ENCODE results near the gene SHISA7. TPM values are rescaled to one million over a fixed set of nuclear protein-coding genes. Genes with fewer than 3 reads are reported as not detected.
A peak's percentile ranks its signal among the peaks of the same experiment; 100 is the strongest.

SHISA7 gene
- total RNA-seq, 1 donor from 2014 or later: 0.21 TPM

DNA sequence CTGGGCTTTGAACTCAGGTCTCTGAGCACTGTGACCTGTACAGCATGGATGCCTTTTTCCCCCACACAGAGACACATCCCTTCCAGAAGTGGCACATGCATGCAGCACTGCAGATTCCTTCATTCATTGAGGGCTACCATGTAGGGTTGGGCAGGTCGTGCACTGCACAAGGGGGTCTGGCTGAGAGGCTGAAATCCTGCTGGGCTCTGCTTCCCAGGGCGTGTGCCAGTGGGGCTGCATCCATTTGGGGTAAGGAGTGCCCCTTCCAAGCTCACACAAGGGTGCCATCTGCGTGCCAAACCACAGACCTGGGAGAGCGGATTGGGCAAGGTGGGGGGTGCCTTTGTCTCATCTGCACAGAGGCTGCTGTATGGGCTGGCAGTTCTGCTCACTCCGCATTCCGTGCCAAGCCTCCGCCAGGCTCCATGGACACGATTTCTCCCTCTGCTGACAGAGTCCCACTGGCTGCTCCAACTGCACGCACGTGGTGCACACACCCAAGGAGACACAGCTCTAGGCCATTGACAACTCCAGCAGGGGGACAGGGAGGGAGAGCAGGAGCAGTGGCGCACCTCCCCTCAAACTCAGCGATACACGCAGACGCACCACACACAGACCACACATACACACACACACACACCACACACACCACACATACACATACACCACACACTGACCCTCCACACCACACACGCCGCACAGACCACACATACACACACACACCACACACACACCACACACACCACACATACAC, 4.5 kb upstream of the SHISA7 start:
- Mint-ChIP-seq H3K27ac (no peak overlapping the region), H3K27me3 (ENCODE audit: insufficient read depth, low read depth) (peaks cover 16% of the 10 kb centered on the region), H3K9me3 (peaks cover 3% of the 10 kb centered on the region), H3K4me1 (peaks cover 16% of the 10 kb centered on the region), H3K36me3 (no peaks in the 10 kb centered on the region), H3K4me3 (no peak overlapping the region)
- H3F3A ChIP-seq (ENCODE audit: low read depth): peaks cover 24% of the 10 kb centered on the region
- DNase-seq (ENCODE audit: low spot score): peak; percentile 68
- H3K27me3 ChIP-seq: peaks cover 98% of the 10 kb centered on the region
- peaks cover 13% of the 10 kb centered on the region for H4K20me1 ChIP-seq (ENCODE audit: low read depth)
- H3K79me2 ChIP-seq (ENCODE audit: low read depth): no peaks in the 10 kb centered on the region
- H3K27ac ChIP-seq: no peak overlapping the region
- peaks cover 11% of the 10 kb centered on the region for H3K4me1 ChIP-seq
- no peaks in the 10 kb centered on the region for H3K36me3 ChIP-seq
- H3K9me3 ChIP-seq (ENCODE audit: low read depth): no peaks in the 10 kb centered on the region
- no peak for TF ChIP-seq EZH2 (IDR thresholded peaks at IDR 0.05)
- TF ChIP-seq, protein P1, sequence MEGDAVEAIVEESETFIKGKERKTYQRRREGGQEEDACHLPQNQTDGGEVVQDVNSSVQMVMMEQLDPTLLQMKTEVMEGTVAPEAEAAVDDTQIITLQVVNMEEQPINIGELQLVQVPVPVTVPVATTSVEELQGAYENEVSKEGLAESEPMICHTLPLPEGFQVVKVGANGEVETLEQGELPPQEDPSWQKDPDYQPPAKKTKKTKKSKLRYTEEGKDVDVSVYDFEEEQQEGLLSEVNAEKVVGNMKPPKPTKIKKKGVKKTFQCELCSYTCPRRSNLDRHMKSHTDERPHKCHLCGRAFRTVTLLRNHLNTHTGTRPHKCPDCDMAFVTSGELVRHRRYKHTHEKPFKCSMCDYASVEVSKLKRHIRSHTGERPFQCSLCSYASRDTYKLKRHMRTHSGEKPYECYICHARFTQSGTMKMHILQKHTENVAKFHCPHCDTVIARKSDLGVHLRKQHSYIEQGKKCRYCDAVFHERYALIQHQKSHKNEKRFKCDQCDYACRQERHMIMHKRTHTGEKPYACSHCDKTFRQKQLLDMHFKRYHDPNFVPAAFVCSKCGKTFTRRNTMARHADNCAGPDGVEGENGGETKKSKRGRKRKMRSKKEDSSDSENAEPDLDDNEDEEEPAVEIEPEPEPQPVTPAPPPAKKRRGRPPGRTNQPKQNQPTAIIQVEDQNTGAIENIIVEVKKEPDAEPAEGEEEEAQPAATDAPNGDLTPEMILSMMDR (IDR thresholded peaks at IDR 0.05): no peak
- no peak for TF ChIP-seq EZH2phosphoT487 (IDR thresholded peaks at IDR 0.05)
- H3K9ac ChIP-seq: no peak overlapping the region
- H3K4me3 ChIP-seq: no peak overlapping the region
- no peak overlapping the region for H2AFZ ChIP-seq (replicated peaks)
- H3K4me2 ChIP-seq: no peak overlapping the region

DNA sequence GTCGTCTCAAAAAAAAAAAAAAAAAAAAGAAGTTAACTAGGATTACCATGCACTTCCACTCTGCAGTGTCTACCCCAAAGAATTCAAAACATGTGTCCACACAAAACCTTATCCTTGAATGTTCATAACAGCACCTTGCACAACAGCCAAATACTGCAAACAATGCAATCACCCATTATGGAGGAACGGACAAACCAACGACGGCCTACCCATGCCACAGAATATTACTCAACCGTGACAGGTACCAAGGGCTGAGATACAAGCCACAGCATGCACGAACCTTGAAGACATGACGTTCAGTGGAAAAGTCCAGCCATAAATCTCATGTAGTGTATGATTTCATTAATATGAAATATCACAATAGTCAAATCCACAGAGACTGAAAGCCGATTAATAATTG, 3.0 kb upstream of the SHISA7 start:
- Mint-ChIP-seq H3K9me3 (peaks cover 3% of the 10 kb centered on the region), H3K4me3 (peak overlapping the region; percentile 39), H3K36me3 (no peaks in the 10 kb centered on the region), H3K4me1 (peaks cover 22% of the 10 kb centered on the region), H3K27me3 (ENCODE audit: insufficient read depth, low read depth) (peaks cover 22% of the 10 kb centered on the region), H3K27ac (no peak overlapping the region)
- peaks cover 5% of the 10 kb centered on the region for H3K4me1 ChIP-seq
- H3K9ac ChIP-seq: no peak overlapping the region
- H3K27ac ChIP-seq: no peak overlapping the region
- no peak overlapping the region for H3K4me3 ChIP-seq
- no peaks in the 10 kb centered on the region for H3K36me3 ChIP-seq
- TF ChIP-seq EZH2 (IDR thresholded peaks at IDR 0.05): no peak
- H3F3A ChIP-seq (ENCODE audit: low read depth): peaks cover 33% of the 10 kb centered on the region
- no peak overlapping the region for H2AFZ ChIP-seq (replicated peaks)
- peaks cover 98% of the 10 kb centered on the region for H3K27me3 ChIP-seq
- H4K20me1 ChIP-seq (ENCODE audit: low read depth): peaks cover 14% of the 10 kb centered on the region
- H3K4me2 ChIP-seq: no peak overlapping the region
- no peak for DNase-seq (ENCODE audit: low spot score)
- no peaks in the 10 kb centered on the region for H3K9me3 ChIP-seq (ENCODE audit: low read depth)
- H3K79me2 ChIP-seq (ENCODE audit: low read depth): no peaks in the 10 kb centered on the region

DNA sequence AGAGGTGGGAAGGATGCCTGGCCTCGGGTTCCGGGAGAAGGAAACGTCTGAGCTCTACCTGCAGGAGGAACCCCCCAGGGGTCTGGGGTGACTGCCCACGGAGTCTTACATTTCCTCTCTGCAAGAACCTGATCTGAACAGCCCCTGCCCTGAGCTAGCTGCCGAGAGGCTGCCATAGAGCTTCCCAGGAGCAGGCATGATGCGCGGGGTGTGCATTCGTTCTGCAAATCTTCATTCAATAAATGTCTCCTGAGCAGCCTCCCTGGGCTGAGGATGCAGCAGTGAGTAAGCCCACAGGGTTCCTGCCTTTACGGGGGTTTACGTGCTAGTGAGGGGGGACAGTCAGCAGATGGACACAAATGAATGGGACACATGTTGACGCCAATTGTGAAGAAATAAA, 1.5 kb upstream of the SHISA7 start:
- H3K27me3 ChIP-seq: peaks cover 99% of the 10 kb centered on the region
- peaks cover 34% of the 10 kb centered on the region for H3F3A ChIP-seq (ENCODE audit: low read depth)
- H3K4me1 Mint-ChIP-seq: peaks cover 26% of the 10 kb centered on the region
- peaks cover 24% of the 10 kb centered on the region for H3K27me3 Mint-ChIP-seq (ENCODE audit: insufficient read depth, low read depth)
- H3K27ac Mint-ChIP-seq: no peak overlapping the region
- H3K4me1 ChIP-seq: peaks cover 5% of the 10 kb centered on the region
- no peak overlapping the region for H3K27ac ChIP-seq
- no peak overlapping the region for H2AFZ ChIP-seq (replicated peaks)
- H3K4me2 ChIP-seq: no peak overlapping the region
- no peaks in the 10 kb centered on the region for H3K36me3 Mint-ChIP-seq
- no peaks in the 10 kb centered on the region for H3K9me3 ChIP-seq (ENCODE audit: low read depth)
- H4K20me1 ChIP-seq (ENCODE audit: low read depth): peaks cover 26% of the 10 kb centered on the region
- no peak overlapping the region for H3K9ac ChIP-seq
- no peak for DNase-seq (ENCODE audit: low spot score)
- no peak overlapping the region for H3K4me3 Mint-ChIP-seq
- no peak overlapping the region for H3K4me3 ChIP-seq
- TF ChIP-seq, protein P1 (IDR thresholded peaks at IDR 0.05): no peak
- TF ChIP-seq EZH2 (IDR thresholded peaks at IDR 0.05) (no peak), EZH2phosphoT487 (IDR thresholded peaks at IDR 0.05) (no peak)
- no peaks in the 10 kb centered on the region for H3K79me2 ChIP-seq (ENCODE audit: low read depth)
- H3K36me3 ChIP-seq: no peaks in the 10 kb centered on the region
- peaks cover 4% of the 10 kb centered on the region for H3K9me3 Mint-ChIP-seq

DNA sequence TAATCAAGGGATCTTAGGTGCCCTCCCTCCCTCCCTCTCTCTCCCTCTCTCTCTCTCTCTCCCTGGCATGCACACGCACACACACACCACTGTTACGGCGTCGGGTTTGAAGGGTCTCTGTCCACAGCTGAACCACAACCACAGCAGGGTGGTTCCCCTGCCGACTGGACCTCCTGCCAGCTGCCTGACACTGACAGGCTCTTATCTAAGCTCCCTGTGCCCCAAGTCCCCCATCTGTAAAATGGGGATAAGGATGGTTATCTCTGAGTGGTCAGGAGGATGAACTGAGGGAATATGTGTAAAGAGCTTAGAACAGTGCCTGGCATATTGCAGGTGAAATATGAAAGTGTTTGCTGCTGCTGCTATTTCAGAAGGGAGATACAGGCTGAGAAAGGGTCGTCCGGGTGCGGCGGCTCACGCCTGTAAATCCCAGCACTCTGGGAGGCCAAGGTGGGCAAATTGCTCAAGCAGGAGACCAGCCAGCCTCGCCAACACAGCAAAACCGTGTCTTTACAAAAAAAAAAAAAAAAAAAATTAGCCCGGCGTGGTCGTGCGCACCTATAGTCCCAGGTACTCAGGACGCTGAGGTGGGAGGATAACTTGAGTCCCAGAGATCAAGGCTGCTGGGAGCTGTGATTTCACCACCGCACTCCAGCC, 852 bp upstream of the SHISA7 start:
- peaks cover 9% of the 10 kb centered on the region for H3K9me3 Mint-ChIP-seq
- TF ChIP-seq, protein P1 (IDR thresholded peaks at IDR 0.05): no peak
- peak; percentile 54 for TF ChIP-seq EZH2 (IDR thresholded peaks at IDR 0.05)
- no peak for TF ChIP-seq EZH2phosphoT487 (IDR thresholded peaks at IDR 0.05)
- H3K4me1 ChIP-seq: peaks cover 5% of the 10 kb centered on the region
- peak overlapping the region; percentile 76 for H3K4me3 Mint-ChIP-seq
- H3K36me3 ChIP-seq: no peaks in the 10 kb centered on the region
- H3F3A ChIP-seq (ENCODE audit: low read depth): peaks cover 36% of the 10 kb centered on the region
- peaks cover 26% of the 10 kb centered on the region for H3K4me1 Mint-ChIP-seq
- no peaks in the 10 kb centered on the region for H3K79me2 ChIP-seq (ENCODE audit: low read depth)
- no peak overlapping the region for H3K9ac ChIP-seq
- DNase-seq (ENCODE audit: low spot score): no peak
- H3K9me3 ChIP-seq (ENCODE audit: low read depth): no peaks in the 10 kb centered on the region
- no peak overlapping the region for H3K27ac Mint-ChIP-seq
- H3K4me3 ChIP-seq: no peak overlapping the region
- H4K20me1 ChIP-seq (ENCODE audit: low read depth): peaks cover 31% of the 10 kb centered on the region
- no peaks in the 10 kb centered on the region for H3K36me3 Mint-ChIP-seq
- H2AFZ ChIP-seq (replicated peaks): no peak overlapping the region
- peaks cover 99% of the 10 kb centered on the region for H3K27me3 ChIP-seq
- H3K4me2 ChIP-seq: no peak overlapping the region
- no peak overlapping the region for H3K27ac ChIP-seq
- peaks cover 31% of the 10 kb centered on the region for H3K27me3 Mint-ChIP-seq (ENCODE audit: insufficient read depth, low read depth)
